Nephron progenitor cell (in vitro differentiated cells): ENCODE results near the gene KNOP1.

ENCODE experiments used
- DNase-seq: peaks from one replicate; pipeline ENCODE4 v3.0.0; 2021
- H3K27ac Mint-ChIP-seq: 2 replicates; pipeline ENCODE4 v1.8.0; 2021; ENCODE audit warnings: mild to moderate bottlenecking, moderate library complexity, mixed read lengths
- H3K27me3 Mint-ChIP-seq: 2 replicates; pipeline ENCODE4 v1.8.0; 2021; ENCODE audit warnings: mild to moderate bottlenecking, low read depth, mixed read lengths; ENCODE audit not compliant: poor library complexity
- H3K36me3 Mint-ChIP-seq: 2 replicates; pipeline ENCODE4 v1.8.0; 2021; ENCODE audit warnings: low read depth, mixed read lengths
- H3K4me1 Mint-ChIP-seq: 2 replicates; pipeline ENCODE4 v1.8.0; 2021; ENCODE audit warnings: mixed read lengths
- H3K4me3 Mint-ChIP-seq: 2 replicates; pipeline ENCODE4 v1.8.0; 2021; ENCODE audit warnings: mild to moderate bottlenecking, moderate library complexity, mixed read lengths
- H3K9me3 Mint-ChIP-seq: 2 replicates; pipeline ENCODE4 v1.8.0; 2021; ENCODE audit warnings: mild to moderate bottlenecking, moderate library complexity, mixed read lengths
- TF ChIP-seq, protein P1 (sequence below): fragments of 200-600 bp; sonication (generic); IDR thresholded peaks from 2 replicates; pipeline ENCODE4 v1.5.0; 2021; ENCODE audit warnings: antibody characterized with exemption

KNOP1 gene

DNA sequence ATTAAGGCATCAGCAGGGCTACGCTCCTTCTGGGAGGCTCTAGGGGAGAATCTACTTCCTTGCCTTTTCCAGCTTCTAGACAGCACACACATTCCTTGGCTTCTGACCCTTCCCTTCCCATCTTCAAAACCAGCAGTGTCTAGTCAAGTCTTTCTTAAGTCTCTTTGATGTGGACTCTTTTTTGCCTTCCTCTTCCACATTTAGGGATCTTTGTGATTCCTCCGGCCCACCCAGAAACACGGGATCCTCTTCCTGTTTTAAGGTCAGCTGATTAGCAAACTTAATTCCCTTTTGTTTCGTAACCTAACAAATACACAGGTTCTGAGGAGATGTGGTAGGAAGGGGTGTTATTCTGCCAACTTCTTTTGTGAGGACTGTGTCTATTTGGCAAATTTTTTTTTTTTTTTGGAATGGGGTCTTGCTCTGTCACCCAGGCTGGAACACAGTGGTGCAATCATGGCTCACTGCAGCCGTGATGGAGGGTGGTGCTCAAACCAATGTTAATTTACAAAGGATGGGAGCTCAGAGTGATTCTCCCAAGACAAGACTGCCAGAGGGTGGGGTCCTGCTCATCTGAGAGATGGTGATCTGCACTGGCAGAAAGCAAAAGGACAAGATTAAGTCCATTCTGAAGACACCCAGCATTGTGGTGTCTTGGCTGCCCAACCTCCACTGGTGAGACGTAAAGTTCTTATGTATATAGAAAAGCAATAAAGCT is 14.7 kb downstream of the KNOP1 start:
- H3K27ac Mint-ChIP-seq = peak overlapping the region; percentile 28
- no peak overlapping the region for H3K4me3 Mint-ChIP-seq
- H3K27me3 Mint-ChIP-seq = no peaks in the 10 kb centered on the region
- DNase-seq = no peak
- peaks cover 14% of the 10 kb centered on the region for H3K4me1 Mint-ChIP-seq
- peaks cover 87% of the 10 kb centered on the region for H3K36me3 Mint-ChIP-seq
- TF ChIP-seq, protein P1, sequence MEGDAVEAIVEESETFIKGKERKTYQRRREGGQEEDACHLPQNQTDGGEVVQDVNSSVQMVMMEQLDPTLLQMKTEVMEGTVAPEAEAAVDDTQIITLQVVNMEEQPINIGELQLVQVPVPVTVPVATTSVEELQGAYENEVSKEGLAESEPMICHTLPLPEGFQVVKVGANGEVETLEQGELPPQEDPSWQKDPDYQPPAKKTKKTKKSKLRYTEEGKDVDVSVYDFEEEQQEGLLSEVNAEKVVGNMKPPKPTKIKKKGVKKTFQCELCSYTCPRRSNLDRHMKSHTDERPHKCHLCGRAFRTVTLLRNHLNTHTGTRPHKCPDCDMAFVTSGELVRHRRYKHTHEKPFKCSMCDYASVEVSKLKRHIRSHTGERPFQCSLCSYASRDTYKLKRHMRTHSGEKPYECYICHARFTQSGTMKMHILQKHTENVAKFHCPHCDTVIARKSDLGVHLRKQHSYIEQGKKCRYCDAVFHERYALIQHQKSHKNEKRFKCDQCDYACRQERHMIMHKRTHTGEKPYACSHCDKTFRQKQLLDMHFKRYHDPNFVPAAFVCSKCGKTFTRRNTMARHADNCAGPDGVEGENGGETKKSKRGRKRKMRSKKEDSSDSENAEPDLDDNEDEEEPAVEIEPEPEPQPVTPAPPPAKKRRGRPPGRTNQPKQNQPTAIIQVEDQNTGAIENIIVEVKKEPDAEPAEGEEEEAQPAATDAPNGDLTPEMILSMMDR = no peak
- H3K9me3 Mint-ChIP-seq = no peaks in the 10 kb centered on the region

DNA sequence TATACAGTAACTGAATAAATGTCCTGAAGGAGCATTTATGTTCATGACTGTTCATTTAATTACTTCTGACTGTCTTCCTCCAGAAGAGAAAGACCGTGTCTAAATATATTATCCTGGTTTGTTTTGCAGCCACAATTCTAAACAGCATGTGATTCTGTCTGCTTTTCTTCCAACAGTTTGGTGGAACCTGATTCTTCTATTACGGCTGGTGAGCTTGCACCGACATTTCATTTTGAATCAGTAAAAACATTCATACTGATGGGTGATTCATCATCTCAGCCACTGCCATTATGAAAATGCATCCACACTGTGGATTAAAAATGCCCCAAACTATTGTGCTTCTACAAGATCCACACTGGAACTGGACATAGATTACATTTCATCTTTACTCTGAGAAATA is 16.9 kb downstream of the KNOP1 start:
- Mint-ChIP-seq H3K27me3 (no peaks in the 10 kb centered on the region), H3K9me3 (no peaks in the 10 kb centered on the region), H3K4me1 (no peaks in the 10 kb centered on the region), H3K27ac (peak overlapping the region; percentile 83), H3K36me3 (peaks cover 94% of the 10 kb centered on the region), H3K4me3 (no peak overlapping the region)
- no peak for DNase-seq
- TF ChIP-seq, protein P1 = no peak

DNA sequence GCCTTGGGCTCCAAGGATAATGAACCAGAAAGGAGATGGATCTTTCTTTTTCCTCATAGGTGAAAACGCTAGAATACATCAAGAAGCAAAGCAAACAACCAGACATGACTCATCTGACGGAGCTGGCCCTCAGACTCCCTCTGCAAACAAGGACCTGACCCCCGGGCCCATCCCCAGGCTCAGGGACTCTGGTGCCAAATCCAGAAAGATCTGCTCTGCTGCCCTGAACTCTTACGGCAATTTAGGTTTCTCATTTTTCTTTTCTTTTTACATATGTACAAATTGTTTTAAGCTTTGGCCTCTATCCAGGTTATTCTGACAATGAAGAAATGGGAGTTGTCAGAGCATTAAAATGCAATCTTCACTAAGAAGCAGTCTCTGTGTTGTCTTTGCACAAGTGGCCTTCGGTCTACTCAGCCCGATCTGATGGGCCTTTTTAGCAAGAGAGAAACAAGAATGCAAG is 17.7 kb downstream of the KNOP1 start:
- peaks cover 90% of the 10 kb centered on the region for H3K36me3 Mint-ChIP-seq
- H3K9me3 Mint-ChIP-seq = no peaks in the 10 kb centered on the region
- TF ChIP-seq, protein P1 = no peak
- H3K27ac Mint-ChIP-seq = peak overlapping the region; percentile 83
- H3K4me3 Mint-ChIP-seq = no peak overlapping the region
- no peaks in the 10 kb centered on the region for H3K4me1 Mint-ChIP-seq
- H3K27me3 Mint-ChIP-seq = no peaks in the 10 kb centered on the region
- no peak for DNase-seq

DNA sequence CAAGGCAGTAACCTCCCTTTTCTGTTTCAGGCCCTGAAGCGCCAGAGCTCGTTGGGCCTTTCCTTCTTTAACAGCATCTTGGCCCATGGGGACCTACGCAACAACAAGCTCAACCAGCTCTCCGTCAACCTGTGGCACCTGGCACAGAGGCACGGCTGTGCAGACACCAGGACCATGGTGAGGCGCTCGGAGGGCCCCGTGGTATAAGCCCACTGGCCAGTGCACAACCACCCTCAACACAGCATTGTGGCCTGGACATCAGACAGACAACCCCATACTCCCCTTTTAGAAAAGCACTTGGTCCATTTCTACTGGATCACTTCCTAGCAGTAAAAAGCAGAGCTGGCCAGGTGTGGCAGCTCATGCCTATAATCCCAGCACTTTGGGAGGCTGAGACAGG is 18.6 kb downstream of the KNOP1 start:
- H3K9me3 Mint-ChIP-seq = no peaks in the 10 kb centered on the region
- no peaks in the 10 kb centered on the region for H3K27me3 Mint-ChIP-seq
- TF ChIP-seq, protein P1 = no peak
- no peak overlapping the region for H3K27ac Mint-ChIP-seq
- no peaks in the 10 kb centered on the region for H3K4me1 Mint-ChIP-seq
- no peak overlapping the region for H3K4me3 Mint-ChIP-seq
- DNase-seq = no peak
- H3K36me3 Mint-ChIP-seq = peaks cover 87% of the 10 kb centered on the region

DNA sequence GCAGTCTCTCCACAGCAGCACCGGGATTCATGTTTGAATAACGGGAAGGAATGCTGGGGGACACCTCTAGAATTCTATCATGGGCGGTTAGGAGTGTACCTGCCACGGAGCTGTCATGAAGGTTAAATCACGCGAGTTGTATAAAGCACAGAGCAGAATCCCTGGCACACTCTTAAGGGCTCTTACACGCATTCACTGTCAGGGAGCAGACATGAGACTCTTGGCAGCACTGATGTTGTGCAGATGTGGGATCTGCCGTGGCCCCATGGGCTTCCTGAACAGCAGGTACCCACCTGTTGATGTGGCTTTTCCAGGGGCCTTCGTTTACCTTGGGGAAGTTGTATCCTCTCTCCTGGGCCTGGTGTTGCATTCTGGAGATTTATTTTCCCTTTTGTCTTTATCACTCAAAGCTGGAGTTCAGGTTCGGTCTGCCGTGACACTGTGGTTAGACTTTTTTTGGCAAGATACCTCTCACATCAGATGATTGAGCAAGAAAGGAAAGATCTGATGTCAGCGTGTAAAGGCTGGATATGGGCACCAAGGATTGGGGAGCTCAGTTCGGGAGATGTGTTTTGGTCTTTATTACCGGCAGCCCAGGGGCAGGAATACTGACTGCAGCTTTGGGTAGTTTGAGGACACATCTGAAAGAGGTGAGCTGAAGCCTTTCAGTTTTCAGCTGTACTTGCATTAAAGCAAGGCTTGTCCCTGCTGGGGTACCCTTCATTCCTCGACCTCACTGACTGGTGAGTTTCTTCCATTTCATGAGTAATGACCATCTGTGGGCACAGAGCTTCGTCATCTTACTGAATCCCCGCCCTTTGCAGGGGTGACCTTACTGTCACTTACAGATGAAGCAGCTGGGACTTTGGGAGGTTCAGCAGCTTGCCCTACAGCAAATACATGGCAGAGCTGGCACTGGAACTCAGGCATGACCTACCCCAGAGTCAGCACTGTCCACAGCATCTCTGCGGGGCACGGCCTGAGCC is 19.3 kb downstream of the KNOP1 start:
- Mint-ChIP-seq H3K4me1 (no peaks in the 10 kb centered on the region), H3K36me3 (peaks cover 86% of the 10 kb centered on the region), H3K27me3 (no peaks in the 10 kb centered on the region), H3K9me3 (no peaks in the 10 kb centered on the region), H3K4me3 (no peak overlapping the region), H3K27ac (peak overlapping the region; percentile 94)
- TF ChIP-seq, protein P1 = no peak
- no peak for DNase-seq
